B cell (primary cell): ENCODE measurements around the gene SMAD2. TPM values are rescaled to one million over a fixed set of nuclear protein-coding genes. Genes with fewer than 3 reads are reported as not detected.

ENCODE experiments used
- ATAC-seq: fragments of 200-7000 bp; cut with Tn5 transposase; one replicate; pipeline ENCODE4 v1.10.0; 2021; ENCODE audit warnings: low read depth, mild to moderate bottlenecking, moderate number of reproducible peaks, moderate library complexity
- CTCF ChIA-PET: fragments of 350-600 bp; sonication (Branson Sonifier 250); formaldehyde crosslinking; loops from one replicate; lab custom pipeline; 2021; ENCODE audit warnings: antibody characterized with exemption, inconsistent platforms; lab: Charles Lee
- POLR2A ChIA-PET: fragments of 350-600 bp; sonication (Branson Sonifier 250); formaldehyde crosslinking; loops from one replicate; lab custom pipeline; 2021; ENCODE audit warnings: antibody characterized with exemption; lab: Charles Lee
- DNase-seq: peaks from one replicate; pipeline ENCODE4 v3.0.0; 2013
- H2AFZ ChIP-seq: 2 replicates; pipeline ENCODE4 v1.6.1; 2012; ENCODE audit warnings: mild to moderate bottlenecking, low read depth, low read length; ENCODE audit not compliant: insufficient read depth, poor library complexity, severe bottlenecking
- H3K27ac ChIP-seq, 2 donors: 1 replicate in 1 of 2; 2 replicates in 1 of 2; pipeline ENCODE4 v1.5.1; 2012 to 2013; ENCODE audit warnings: low read length in 2 of 2, mild to moderate bottlenecking in 2 of 2, moderate library complexity in 1 of 2
- H3K27me3 ChIP-seq, 4 experiments: fragments of 200-600 bp in 1 of 4; sonication (generic) in 1 of 4; replicated peaks in 1 of 4; 1 replicate in 2 of 4; 2 replicates in 2 of 4; pipeline versions ENCODE4 v1.6.1 to v1.7.0; 2013 to 2016; ENCODE audit warnings: low read length in 3 of 4, mild to moderate bottlenecking in 2 of 4, mixed read lengths in 1 of 4, moderate library complexity in 1 of 4; ENCODE audit not compliant: insufficient read depth in 4 of 4, control insufficient read depth in 3 of 4; ENCODE audit errors: control extremely low read depth in 1 of 4
- H3K36me3 ChIP-seq, 2 experiments: replicated peaks in 1 of 2; 1 replicate in 1 of 2; 2 replicates in 1 of 2; pipeline versions ENCODE4 v1.6.1 to v1.7.1; 2013; ENCODE audit warnings: low read length in 1 of 2; ENCODE audit not compliant: insufficient read depth in 2 of 2, control insufficient read depth in 1 of 2; ENCODE audit errors: control extremely low read depth in 1 of 2, extremely low read depth in 1 of 2
- H3K4me1 ChIP-seq, 2 donors: fragments of 200-600 bp in 1 of 2; sonication (generic) in 1 of 2; 1 replicate in 1 of 2; 2 replicates in 1 of 2; pipeline versions ENCODE4 v1.5.1 to v1.6.1; 2013 to 2017; ENCODE audit warnings: low read length in 2 of 2; ENCODE audit not compliant: control insufficient read depth in 2 of 2, insufficient read depth in 2 of 2
- H3K4me2 ChIP-seq: replicated peaks from 2 replicates; pipeline ENCODE3; 2012; ENCODE audit warnings: mild to moderate bottlenecking, low read depth, low read length; ENCODE audit not compliant: poor library complexity, severe bottlenecking
- H3K4me3 ChIP-seq, 5 experiments: fragments of 200-600 bp in 1 of 5; sonication (generic) in 1 of 5; 1 replicate in 3 of 5; 2 replicates in 2 of 5; pipeline versions ENCODE4 v1.5.1 to v1.7.0; 2011 to 2016; ENCODE audit warnings: low read length in 4 of 5, mild to moderate bottlenecking in 4 of 5, low read depth in 2 of 5, control low read depth in 1 of 5, moderate library complexity in 1 of 5; ENCODE audit not compliant: insufficient read depth in 1 of 5; ENCODE audit errors: control extremely low read depth in 1 of 5, extremely low read depth in 1 of 5
- H3K79me2 ChIP-seq: fragments of 200-600 bp; sonication (generic); one replicate; pipeline ENCODE4 v1.6.0; 2016; ENCODE audit warnings: low read length; ENCODE audit not compliant: control insufficient read depth, insufficient read depth
- H3K9ac ChIP-seq: fragments of 200-600 bp; sonication (generic); 2 replicates; pipeline ENCODE4 v1.6.1; 2017; ENCODE audit warnings: mild to moderate bottlenecking, low read length, moderate library complexity
- H3K9me3 ChIP-seq, 3 donors: one replicate each; pipeline versions ENCODE4 v1.6.1 to v1.7.1; 2013; ENCODE audit warnings: low read length in 2 of 3; ENCODE audit not compliant: control insufficient read depth in 2 of 3, insufficient read depth in 1 of 3; ENCODE audit errors: control extremely low read depth in 1 of 3
- H4K20me1 ChIP-seq: 2 replicates; pipeline ENCODE4 v1.6.0; 2012; ENCODE audit warnings: mild to moderate bottlenecking, low read length; ENCODE audit not compliant: insufficient read depth, control insufficient read depth, poor library complexity, severe bottlenecking
- H3K27ac Mint-ChIP-seq: one replicate; pipeline ENCODE4 v1.8.0; 2021; ENCODE audit warnings: mixed read lengths
- H3K27me3 Mint-ChIP-seq: one replicate; pipeline ENCODE4 v1.8.0; 2021; ENCODE audit warnings: mixed read lengths
- H3K4me1 Mint-ChIP-seq: one replicate; pipeline ENCODE4 v1.8.0; 2021; ENCODE audit warnings: mixed read lengths
- H3K4me3 Mint-ChIP-seq: one replicate; pipeline ENCODE4 v1.8.0; 2021; ENCODE audit warnings: mixed read lengths
- H3K9me3 Mint-ChIP-seq: one replicate; pipeline ENCODE4 v1.8.0; 2022; ENCODE audit warnings: mixed read lengths; ENCODE audit not compliant: insufficient read depth
- CTCF ChIP-seq: fragments of 200-600 bp; IDR thresholded peaks from one replicate; pipeline ENCODE4 v1.8.0; 2022; ENCODE audit warnings: antibody characterized with exemption, mild to moderate bottlenecking
- EZH2 ChIP-seq: IDR thresholded peaks from 2 replicates; pipeline ENCODE4 v1.6.1; 2012; ENCODE audit warnings: borderline replicate concordance, low read depth, mild to moderate bottlenecking, moderate library complexity, low read length; ENCODE audit not compliant: insufficient read depth, poor library complexity, severe bottlenecking
- WGBS: methylation state at CpG from one replicate; pipeline ENCODE4 v1.1.5; 2013; ENCODE audit warnings: missing lambda C conversion rate; ENCODE audit not compliant: insufficient coverage; 5-methylcytosine and 5-hydroxymethylcytosine counted together
- intact Hi-C: fragments of 100-400 bp; cut with micrococcal nuclease; formaldehyde crosslinking; loops from one replicate; pipeline ENCODE4 v1.10.0; 2022
- polyA plus RNA-seq: library from polyadenylated mRNA; depleted of rRNA; stranded (reverse); fragments of >200 nt; gene quantifications from 2 replicates; pipeline ENCODE4 v1.2.3, GENCODE V29; 2012
- total RNA-seq, 2 donors: library from RNA; stranded (reverse); fragments of 120-200 nt in 1 of 2; gene quantifications; 1 replicate in 1 of 2; 2 replicates in 1 of 2; pipeline versions ENCODE4 v1.2.3 to v1.2.4, GENCODE V29; 2013 to 2022

Gene SMAD2
- total and polyA plus RNA-seq, 2 donors (not counting 1 experiment from before 2014, with no cell fraction given): 23.4 to 139 TPM

GRCh38 chr18:47838396-47838795 is 92.1 kb downstream of the SMAD2 start:
- DNase-seq (no peak), ATAC-seq (no peak)
- WGBS: 100% methylated on average over 2 of the region's 4 CpGs
- ChIA-PET CTCF (no interaction called here), POLR2A (no interaction called here)
- no peaks in the 10 kb centered on the region for H3K27me3 ChIP-seq
- no peaks in the 10 kb centered on the region for H3K4me1 ChIP-seq
- Mint-ChIP-seq H3K4me3 (no peak overlapping the region), H3K27ac (no peak overlapping the region), H3K27me3 (no peaks in the 10 kb centered on the region), H3K4me1 (no peaks in the 10 kb centered on the region), H3K9me3 (no peaks in the 10 kb centered on the region)
- H3K36me3 ChIP-seq: peaks cover 9 to 27% of the 10 kb centered on the region in 2 experiments
- H2AFZ ChIP-seq: no peak overlapping the region
- intact Hi-C loops: no loop called here
- no peak overlapping the region for H3K4me2 ChIP-seq
- H3K4me3 ChIP-seq: no peak overlapping the region
- H3K79me2 ChIP-seq: no peaks in the 10 kb centered on the region
- H3K9me3 ChIP-seq: no peaks in the 10 kb centered on the region
- H3K9ac ChIP-seq: no peak overlapping the region
- no peak overlapping the region for H3K27ac ChIP-seq
- TF ChIP-seq EZH2: no peak
- no peak for TF ChIP-seq CTCF
- no peaks in the 10 kb centered on the region for H4K20me1 ChIP-seq

- CTCF ChIA-PET: no interaction called here
- intact Hi-C loops: no loop called here
- H3K27ac Mint-ChIP-seq: no peak overlapping the region
Observed at GRCh38 chr18:47832348-47832747, 98.1 kb downstream of the SMAD2 start.

More at GRCh38 chr18:47832348-47832747, 98.1 kb downstream of the SMAD2 start:
- H3K9me3 ChIP-seq: peaks cover 0 to 10% (median 0%) of the 10 kb centered on the region in 3 donors
- H3K9ac ChIP-seq: no peak overlapping the region
- WGBS: no CpG with 5 or more reads among the region's 1 CpG
- no peak overlapping the region for H2AFZ ChIP-seq
- peaks cover 2% of the 10 kb centered on the region for H3K4me1 Mint-ChIP-seq
- peaks cover 3% of the 10 kb centered on the region for H3K9me3 Mint-ChIP-seq
- H3K4me3 Mint-ChIP-seq: no peak overlapping the region
- H3K4me2 ChIP-seq: no peak overlapping the region
- TF ChIP-seq EZH2 (no peak), CTCF (no peak)
- H3K27ac ChIP-seq: no peak overlapping the region
- POLR2A ChIA-PET: no interaction called here
- DNase-seq (no peak), ATAC-seq (no peak)
- H3K27me3 ChIP-seq: no peaks in the 10 kb centered on the region
- H3K79me2 ChIP-seq: no peaks in the 10 kb centered on the region
- no peaks in the 10 kb centered on the region for H3K27me3 Mint-ChIP-seq
- no peak overlapping the region for H3K4me3 ChIP-seq
- peaks cover 0 to 7% of the 10 kb centered on the region in 2 experiments for H3K36me3 ChIP-seq
- no peaks in the 10 kb centered on the region for H3K4me1 ChIP-seq
- no peaks in the 10 kb centered on the region for H4K20me1 ChIP-seq
